ENCODE results near the gene IFITM1. TPM values are rescaled to one million over a fixed set of nuclear protein-coding genes. Genes with fewer than 3 reads are reported as not detected.
"Not testable (repeated sequence)": the region's sequence is repeated elsewhere in the genome, so short reads cannot be mapped to it uniquely, and the experiment has no call there.

The IFITM1 gene
- total and polyA plus RNA-seq, 2 of the 13 experiments (the other 11 are each of a cell fraction or from before 2014, with no cell fraction given): 0.38 to 11.1 TPM

- POLR2A ChIA-PET: interaction anchor here (1.1 to 1.9 kb wide), 5 partner anchors 9 to 36 kb away, joined by 4 to 11 read pairs (median 5); partner anchors contain the start of gene IFITM2
- no CpG with 5 or more reads among the region's 10 CpGs for WGBS (ENCODE audit: low lambda C conversion rate)
- TF ChIP-seq MAX (IDR thresholded peaks at IDR 0.05): 0 out of 2 replicates have a peak, but pooled peaks have one; percentile 3
- 0 out of 2 replicates have a peak, but pooled peaks have one; percentile 12 for TF ChIP-seq ZNF143 (CRISPR knock-in tag; IDR thresholded peaks at IDR 0.05)
- 0 out of 2 replicates have a peak, but pooled peaks have one; percentile 5 for TF ChIP-seq SAP130 (CRISPR knock-in tag; IDR thresholded peaks at IDR 0.05; ENCODE audit: low read depth)
- TF ChIP-seq TFAP4 (IDR thresholded peaks at IDR 0.05; ENCODE audit: borderline replicate concordance, low read depth): peak; percentile 17; the same call in 1 of the 2 replicates
- Histone ChIP-seq H3K4me1 (ENCODE audit: insufficient read depth, low read length) (peaks cover 45% of the 10 kb centered on the region), H3K4me2 (ENCODE audit: low read depth, low read length) (peak overlapping the region; percentile 81), H3K27ac (ENCODE audit: extremely low read length, insufficient read depth, low read length) (peak overlapping the region; percentile 66), H3K4me3 (replicated peaks in 1 of 3; ENCODE audit: insufficient read depth in 1 of 3, low read depth in 2 of 3, low read length in 3 of 3) (peak overlapping the region; percentile 59 to 85 (median 83)), H3K9ac (ENCODE audit: insufficient read depth, low read depth, low read length) (peak overlapping the region; percentile 77)
- H2AFZ ChIP-seq (ENCODE audit: low read length); FAIRE-seq; H3K36me3 ChIP-seq (replicated peaks in 1 of 2; ENCODE audit: control insufficient read depth in 1 of 2, insufficient read depth in 2 of 2, low read length in 2 of 2); intact Hi-C loops (cut with micrococcal nuclease; ENCODE audit: unreplicated experiment); DNase-seq (ENCODE audit: low spot score); H3K79me2 ChIP-seq (ENCODE audit: insufficient read depth, low read length); H3K9me3 ChIP-seq (ENCODE audit: low read length); in situ Hi-C loops (cut with HindIII; ENCODE audit: extremely low pct_ligation_motif_present, low pct_unique_long_range_greater_than_20kb); H4K20me1 ChIP-seq (ENCODE audit: insufficient read depth, low read length); CTCF ChIA-PET (ENCODE audit: low intra/inter-chr PET ratio, low total read pairs); BruUV-seq (replicated peaks); H3K27me3 ChIP-seq (ENCODE audit: control insufficient read depth in 1 of 2, insufficient read depth in 2 of 2, low read length in 2 of 2): not testable (repeated sequence)
- ATAC-seq: peak; percentile 3
These were observed 6.0 kb downstream of the IFITM1 start for GRCh38 chr11:319888-320273.

GRCh38 chr11:324156-324555 is 10.3 kb downstream of the IFITM1 start:
- peak overlapping the region; percentile 20; the same call in 1 of the 2 replicates for H3K9ac ChIP-seq (ENCODE audit: insufficient read depth, low read depth, low read length)
- no peak for DNase-seq (ENCODE audit: low spot score)
- H2AFZ ChIP-seq (ENCODE audit: low read length): peak overlapping the region; percentile 1
- in situ Hi-C loops (cut with HindIII; ENCODE audit: extremely low pct_ligation_motif_present, low pct_unique_long_range_greater_than_20kb) (no loop called here), intact Hi-C loops (cut with micrococcal nuclease; ENCODE audit: unreplicated experiment) (no loop called here)
- H3K79me2 ChIP-seq (ENCODE audit: insufficient read depth, low read length): peaks cover 10% of the 10 kb centered on the region
- H3K4me3 ChIP-seq (replicated peaks in 1 of 3; ENCODE audit: insufficient read depth in 1 of 3, low read depth in 2 of 3, low read length in 3 of 3): peak overlapping the region; percentile 7 to 50 (median 36); a peak in 5 of 6 replicates
- no peak overlapping the region for H3K27ac ChIP-seq (ENCODE audit: extremely low read length, insufficient read depth, low read length)
- no peaks in the 10 kb centered on the region for H3K9me3 ChIP-seq (ENCODE audit: low read length)
- 26% methylated on average over 11 of the region's 11 CpGs for WGBS (ENCODE audit: low lambda C conversion rate)
- H3K4me1 ChIP-seq (ENCODE audit: insufficient read depth, low read length): peaks cover 61% of the 10 kb centered on the region
- H4K20me1 ChIP-seq (ENCODE audit: insufficient read depth, low read length): no peaks in the 10 kb centered on the region
- ATAC-seq: no peak
- no peaks in the 10 kb centered on the region for H3K27me3 ChIP-seq (ENCODE audit: control insufficient read depth in 1 of 2, insufficient read depth in 2 of 2, low read length in 2 of 2)
- H3K36me3 ChIP-seq (replicated peaks in 1 of 2; ENCODE audit: control insufficient read depth in 1 of 2, insufficient read depth in 2 of 2, low read length in 2 of 2): no peaks in the 10 kb centered on the region
- no TSS peak for BruUV-seq (replicated peaks)
- FAIRE-seq: no peak
- CTCF ChIA-PET (ENCODE audit: low intra/inter-chr PET ratio, low total read pairs): no interaction called here
- POLR2A ChIA-PET: interaction anchor here (1.0 to 6.1 kb wide), 3 partner anchors 24 to 40 kb away, joined by 3 to 85 read pairs (median 5); no protein-coding TSS in a partner anchor
- H3K4me2 ChIP-seq (ENCODE audit: low read depth, low read length): peak overlapping the region; percentile 69
- no peak for TF ChIP-seq ATRX (CRISPR knock-in tag; IDR thresholded peaks at IDR 0.05; ENCODE audit: borderline replicate concordance)
- TF ChIP-seq ZFP91 (CRISPR knock-in tag; IDR thresholded peaks at IDR 0.05; ENCODE audit: borderline replicate concordance): no peak
- TF ChIP-seq E2F2 (CRISPR knock-in tag; IDR thresholded peaks at IDR 0.05; ENCODE audit: borderline replicate concordance): no peak
- no peak for TF ChIP-seq SRSF1 (optimal IDR thresholded peaks at IDR 0.05; ENCODE audit: low read depth, low read length)
- no peak for TF ChIP-seq ZNF510 (CRISPR knock-in tag; IDR thresholded peaks at IDR 0.05; ENCODE audit: low read depth)
- no peak for TF ChIP-seq ZBTB10 (CRISPR knock-in tag; IDR thresholded peaks at IDR 0.05; ENCODE audit: borderline replicate concordance)
- TF ChIP-seq ZNF260 (CRISPR knock-in tag; IDR thresholded peaks at IDR 0.05; ENCODE audit: borderline replicate concordance, low read depth): no peak
